ENCODE data around the gene MARK1.

GRCh38 chr1:220507085-220507484 lies 20.9 kb upstream of the MARK1 start:
- TF ChIP-seq CTCF (IDR thresholded peaks at IDR 0.05) (no peak), EZH2 (IDR thresholded peaks at IDR 0.05; ENCODE audit: borderline replicate concordance, insufficient read depth, low read depth, low read length, poor library complexity, severe bottlenecking) (no peak)

All from B cell (primary cell).